Type B pancreatic cell (in vitro differentiated cells): Measurements from ENCODE around the gene STX11. TPM values are rescaled to one million over a fixed set of nuclear protein-coding genes. Genes with fewer than 3 reads are reported as not detected.

ENCODE experiments used
- DNase-seq: peaks from one replicate; pipeline ENCODE4 v3.0.0; 2021; ENCODE audit warnings: mixed read lengths; ENCODE audit not compliant: unreplicated experiment; ENCODE audit errors: extremely low spot score
- H3K27ac Mint-ChIP-seq: 2 replicates; pipeline ENCODE4 v1.8.0; 2021; ENCODE audit warnings: mild to moderate bottlenecking, mixed read lengths
- H3K27me3 Mint-ChIP-seq: 2 replicates; pipeline ENCODE4 v1.8.0; 2021; ENCODE audit warnings: mixed read lengths
- H3K36me3 Mint-ChIP-seq: 2 replicates; pipeline ENCODE4 v1.8.0; 2021; ENCODE audit warnings: mixed read lengths
- H3K4me1 Mint-ChIP-seq: one replicate; pipeline ENCODE4 v1.8.0; 2021; ENCODE audit warnings: mixed read lengths; ENCODE audit not compliant: unreplicated experiment
- H3K4me3 Mint-ChIP-seq: 2 replicates; pipeline ENCODE4 v1.8.0; 2021; ENCODE audit warnings: mild to moderate bottlenecking, mixed read lengths
- H3K9me3 Mint-ChIP-seq: 2 replicates; pipeline ENCODE4 v1.8.0; 2021; ENCODE audit warnings: mixed read lengths
- total RNA-seq: library from RNA; stranded (reverse); gene quantifications from 2 replicates; pipeline ENCODE4 v1.2.1, GENCODE V29; 2021; ENCODE audit warnings: low replicate concordance
- TF ChIP-seq, protein P1 (sequence below): fragments of 200-600 bp; sonication (generic); conservative IDR thresholded peaks from 2 replicates; pipeline ENCODE4 v1.5.0; 2021; ENCODE audit warnings: antibody characterized with exemption, mild to moderate bottlenecking

Gene STX11
- total RNA-seq, 1 donor from 2014 or later: 0.24 TPM

GRCh38 chr6:144219056-144219685 is 68.9 kb downstream of the STX11 start:
- Mint-ChIP-seq H3K9me3 (no peaks in the 10 kb centered on the region), H3K4me3 (peak overlapping the region; percentile 30), H3K27ac (no peak overlapping the region), H3K4me1 (peaks cover 26% of the 10 kb centered on the region), H3K36me3 (peaks cover 5% of the 10 kb centered on the region), H3K27me3 (peaks cover 11% of the 10 kb centered on the region)
- TF ChIP-seq, protein P1, sequence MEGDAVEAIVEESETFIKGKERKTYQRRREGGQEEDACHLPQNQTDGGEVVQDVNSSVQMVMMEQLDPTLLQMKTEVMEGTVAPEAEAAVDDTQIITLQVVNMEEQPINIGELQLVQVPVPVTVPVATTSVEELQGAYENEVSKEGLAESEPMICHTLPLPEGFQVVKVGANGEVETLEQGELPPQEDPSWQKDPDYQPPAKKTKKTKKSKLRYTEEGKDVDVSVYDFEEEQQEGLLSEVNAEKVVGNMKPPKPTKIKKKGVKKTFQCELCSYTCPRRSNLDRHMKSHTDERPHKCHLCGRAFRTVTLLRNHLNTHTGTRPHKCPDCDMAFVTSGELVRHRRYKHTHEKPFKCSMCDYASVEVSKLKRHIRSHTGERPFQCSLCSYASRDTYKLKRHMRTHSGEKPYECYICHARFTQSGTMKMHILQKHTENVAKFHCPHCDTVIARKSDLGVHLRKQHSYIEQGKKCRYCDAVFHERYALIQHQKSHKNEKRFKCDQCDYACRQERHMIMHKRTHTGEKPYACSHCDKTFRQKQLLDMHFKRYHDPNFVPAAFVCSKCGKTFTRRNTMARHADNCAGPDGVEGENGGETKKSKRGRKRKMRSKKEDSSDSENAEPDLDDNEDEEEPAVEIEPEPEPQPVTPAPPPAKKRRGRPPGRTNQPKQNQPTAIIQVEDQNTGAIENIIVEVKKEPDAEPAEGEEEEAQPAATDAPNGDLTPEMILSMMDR: peak; percentile 80
- DNase-seq: no peak

DNA sequence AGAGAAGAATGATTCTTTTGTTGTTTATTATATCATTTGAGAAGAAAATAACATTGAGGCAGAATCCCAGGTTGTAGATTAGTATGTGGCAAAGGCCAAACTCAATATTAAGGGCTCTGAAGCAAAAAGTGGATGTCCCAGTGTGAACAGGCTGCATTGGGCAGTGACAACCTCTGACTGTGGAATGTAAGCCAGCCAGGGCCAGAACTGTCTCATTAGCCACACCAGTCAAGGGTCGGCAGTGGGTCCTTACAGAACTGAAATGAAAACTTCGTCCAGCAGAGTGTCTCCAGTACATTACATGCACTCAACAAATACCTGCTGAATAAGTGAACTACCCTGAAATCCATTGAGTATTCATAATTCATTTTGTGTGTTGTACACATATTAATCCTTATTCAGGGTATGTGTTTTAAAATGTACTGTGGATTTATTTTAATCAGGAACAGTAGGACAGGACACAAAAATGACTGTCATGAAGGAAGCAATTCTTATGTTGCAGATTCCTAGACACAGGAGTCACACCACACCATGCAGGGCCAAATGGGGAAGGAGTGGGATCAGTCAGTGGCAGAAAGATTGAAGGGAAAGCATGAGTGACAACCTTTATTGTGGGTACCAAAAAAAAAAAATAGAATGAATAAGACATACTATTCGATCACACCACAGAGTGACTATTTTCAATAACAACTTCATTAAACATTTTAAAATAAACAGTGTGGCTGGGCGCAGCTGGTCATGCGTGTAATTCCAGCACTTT is 69.9 kb downstream of the STX11 start:
- Mint-ChIP-seq H3K36me3 (peaks cover 5% of the 10 kb centered on the region), H3K27ac (no peak overlapping the region), H3K4me1 (peaks cover 24% of the 10 kb centered on the region), H3K4me3 (no peak overlapping the region), H3K27me3 (peaks cover 11% of the 10 kb centered on the region), H3K9me3 (no peaks in the 10 kb centered on the region)
- no peak for DNase-seq
- TF ChIP-seq, protein P1: no peak

DNA sequence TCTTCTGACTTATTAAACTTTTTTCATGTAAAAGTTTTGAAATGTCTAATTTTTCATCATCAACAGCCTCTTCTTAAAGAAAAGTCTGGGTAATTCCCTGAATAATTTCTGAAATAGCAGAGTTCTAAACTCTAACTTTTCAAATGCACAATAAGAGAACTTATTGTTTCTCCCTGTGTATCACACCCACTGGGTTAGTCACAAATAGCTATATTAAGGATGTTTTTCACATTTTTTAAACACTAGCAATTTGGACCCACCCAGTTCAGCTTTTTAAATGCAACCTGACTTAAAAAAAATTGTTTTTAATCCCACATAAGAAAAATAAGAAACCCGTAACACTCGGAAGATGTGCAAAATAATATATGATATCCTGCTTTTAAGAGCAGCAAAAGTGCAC is 73.4 kb downstream of the STX11 start:
- H3K27ac Mint-ChIP-seq: no peak overlapping the region
- TF ChIP-seq, protein P1: no peak

GRCh38 chr6:144231721-144232120 is 81.4 kb downstream of the STX11 start:
- no peaks in the 10 kb centered on the region for H3K4me1 Mint-ChIP-seq
- TF ChIP-seq, protein P1: no peak
- no peaks in the 10 kb centered on the region for H3K27me3 Mint-ChIP-seq
- H3K27ac Mint-ChIP-seq: no peak overlapping the region
- no peak overlapping the region for H3K4me3 Mint-ChIP-seq
- H3K36me3 Mint-ChIP-seq: no peaks in the 10 kb centered on the region
- DNase-seq: no peak
- peaks cover 3% of the 10 kb centered on the region for H3K9me3 Mint-ChIP-seq

More for the DNA sequence above, 73.4 kb downstream of the STX11 start:
- peaks cover 8% of the 10 kb centered on the region for H3K4me1 Mint-ChIP-seq
- no peaks in the 10 kb centered on the region for H3K27me3 Mint-ChIP-seq
- H3K4me3 Mint-ChIP-seq: no peak overlapping the region
- no peak for DNase-seq
- peaks cover 4% of the 10 kb centered on the region for H3K9me3 Mint-ChIP-seq
- H3K36me3 Mint-ChIP-seq: no peaks in the 10 kb centered on the region

- no peaks in the 10 kb centered on the region for H3K36me3 Mint-ChIP-seq
- no peaks in the 10 kb centered on the region for H3K9me3 Mint-ChIP-seq
- DNase-seq: no peak
- H3K4me3 Mint-ChIP-seq: no peak overlapping the region
- H3K27ac Mint-ChIP-seq: no peak overlapping the region
- TF ChIP-seq, protein P1: no peak
- H3K4me1 Mint-ChIP-seq: no peaks in the 10 kb centered on the region
- no peaks in the 10 kb centered on the region for H3K27me3 Mint-ChIP-seq
These were observed 82.0 kb downstream of the STX11 start for GRCh38 chr6:144232176-144232831.
